K562 (cell line): ENCODE results near the gene CTRB2.

ENCODE experiments used
- CEBPB ChIP-seq: fragments of 450-650 bp; IDR thresholded peaks from 2 replicates; pipeline ENCODE4 v1.6.1; 2016; ENCODE audit warnings: missing genetic modification characterization, missing compliant biosample characterization
- CTCF ChIP-seq, 3 experiments: IDR thresholded peaks in 2 of 3; conservative IDR thresholded peaks in 1 of 3; 2 replicates each; pipeline ENCODE4 v1.5.1; 2011 to 2012; ENCODE audit warnings: low read length in 3 of 3, mild to moderate bottlenecking in 3 of 3, control low read depth in 2 of 3, improper control_type of control experiment in 1 of 3, inconsistent platforms in 1 of 3, low read depth in 1 of 3, mixed read lengths in 1 of 3, moderate library complexity in 1 of 3; ENCODE audit not compliant: insufficient read depth in 2 of 3
- FOXA1 ChIP-seq: fragments of 450-650 bp; IDR thresholded peaks from 2 replicates; pipeline ENCODE4 v1.6.1; 2016; ENCODE audit warnings: mild to moderate bottlenecking, borderline replicate concordance
- GATA2 ChIP-seq: sonication (generic); formaldehyde crosslinking; IDR thresholded peaks from 2 replicates; pipeline ENCODE4 v1.4.0; 2020; ENCODE audit warnings: mild to moderate bottlenecking, missing genetic modification reagents
- JUND ChIP-seq, 2 experiments: IDR thresholded peaks; 2 replicates in 1 of 2; 3 replicates in 1 of 2; pipeline ENCODE4 v1.6.1; 2011; ENCODE audit warnings: borderline replicate concordance in 2 of 2, low read depth in 2 of 2, low read length in 2 of 2, improper control_type of control experiment in 1 of 2, missing biosample characterization in 1 of 2, missing genetic modification characterization in 1 of 2, missing genetic modification reagents in 1 of 2
- POLR2G ChIP-seq: fragments of 200-400 bp; formaldehyde crosslinking; IDR thresholded peaks from 2 replicates; pipeline ENCODE4 v1.6.1; 2017; ENCODE audit warnings: low read depth, mild to moderate bottlenecking, antibody characterized with exemption, low read length, moderate library complexity
- XRCC3 ChIP-seq: fragments of 450-650 bp; IDR thresholded peaks from 2 replicates; pipeline ENCODE4 v1.6.1; 2017; ENCODE audit warnings: mild to moderate bottlenecking, moderate library complexity
- ZBTB11 ChIP-seq, 3 experiments: fragments of 200-800 bp in 1 of 3; fragments of 250-450 bp in 1 of 3; fragments of 450-650 bp in 1 of 3; sonication (Bioruptor Pico) in 1 of 3; sonication (Bioruptor generic) in 1 of 3; formaldehyde crosslinking in 1 of 3; IDR thresholded peaks; 2 replicates each; pipeline versions ENCODE4 v1.6.1 to v1.8.0; 2016 to 2022; ENCODE audit warnings: mild to moderate bottlenecking in 2 of 3, missing genetic modification characterization in 2 of 3, missing compliant biosample characterization in 1 of 3, moderate library complexity in 1 of 3
- ZZZ3 ChIP-seq: fragments of 450-650 bp; IDR thresholded peaks from 2 replicates; pipeline ENCODE4 v1.6.1; 2016; ENCODE audit warnings: antibody characterized with exemption, mild to moderate bottlenecking, moderate library complexity

GRCh38 chr16:75238132-75238852 is 31.3 kb upstream of the CTRB2 start:
- TF ChIP-seq GATA2 (CRISPR knock-in tag) (no peak), JUND (IDR thresholded peaks at IDR 0.05; ENCODE audit: borderline replicate concordance, low read depth, low read length) (no peak), JUND (tag; IDR thresholded peaks at IDR 0.05; ENCODE audit: borderline replicate concordance, low read depth, low read length) (no peak), CEBPB (tag) (no peak), FOXA1 (no peak), POLR2G (no peak), XRCC3 (no peak), CTCF (IDR thresholded peaks at IDR 0.05 in 2 of 3, conservative IDR thresholded peaks at IDR 0.05 in 1 of 3; ENCODE audit: insufficient read depth in 2 of 3, low read depth in 1 of 3, low read length in 3 of 3) (no peak), ZZZ3 (no peak), ZBTB11 (CRISPR knock-in tag; IDR thresholded peaks at IDR 0.05) (no peak)
